Colonic mucosa (tissue), 4 donors: ENCODE results near the gene SUMF1. TPM values are rescaled to one million over a fixed set of nuclear protein-coding genes. Genes with fewer than 3 reads are reported as not detected.

Source experiments
- DNase-seq: peaks from one replicate; pipeline ENCODE4 v3.0.0-alpha.2; 2020
- H3K27ac ChIP-seq: fragments of 200-600 bp; one replicate; pipeline ENCODE4 v1.8.0; 2021
- H3K27me3 ChIP-seq: fragments of 200-600 bp; one replicate; pipeline ENCODE4 v1.8.0; 2021
- H3K36me3 ChIP-seq: fragments of 200-600 bp; one replicate; pipeline ENCODE4 v1.8.0; 2021
- H3K4me1 ChIP-seq: fragments of 200-600 bp; one replicate; pipeline ENCODE4 v1.8.0; 2021; ENCODE audit warnings: mild to moderate bottlenecking
- H3K4me3 ChIP-seq: fragments of 200-600 bp; one replicate; pipeline ENCODE4 v1.8.0; 2021
- H3K9ac ChIP-seq, 2 donors: one replicate each; pipeline ENCODE4 v1.7.0; 2013; ENCODE audit warnings: control low read depth in 2 of 2, low read depth in 2 of 2, low read length in 2 of 2
- H3K9me3 ChIP-seq: fragments of 200-600 bp; one replicate; pipeline ENCODE4 v1.8.0; 2021
- CTCF ChIP-seq: fragments of 200-600 bp; IDR thresholded peaks from one replicate; pipeline ENCODE4 v1.8.0; 2022; ENCODE audit warnings: antibody characterized with exemption, mild to moderate bottlenecking
- intact Hi-C: fragments of 100-400 bp; cut with DNase I; formaldehyde crosslinking; loops from one replicate; pipeline ENCODE4 v1.14.1; 2022
- total RNA-seq, 2 donors: library from RNA; stranded (reverse); fragmentation: NEBNext Ultra II Directional in 1 of 2; extraction: Animal tissue kit (Norgen Biotek cat#: 25700) in 1 of 2; gene quantifications; one replicate each; pipeline ENCODE4 v1.2.1, GENCODE V29; 2021
- donor health status: healthy.
- donor health status: DM: no; HTN: no; CAD: no.
- donor health status: DM: no; HTN: no; CAD: no.

Gene SUMF1
- total RNA-seq, 2 donors from 2014 or later: 37.6 to 43.9 TPM

GRCh38 chr3:4438296-4438695 lies 28.8 kb downstream of the SUMF1 start:
- H3K27ac ChIP-seq: no peak overlapping the region
- no peak for DNase-seq
- intact Hi-C loops: no loop called here
- TF ChIP-seq CTCF: no peak
- no peaks in the 10 kb centered on the region for H3K27me3 ChIP-seq
- no peaks in the 10 kb centered on the region for H3K4me1 ChIP-seq
- H3K4me3 ChIP-seq: no peak overlapping the region
- no peaks in the 10 kb centered on the region for H3K9me3 ChIP-seq
- no peaks in the 10 kb centered on the region for H3K36me3 ChIP-seq
- H3K9ac ChIP-seq: no peak overlapping the region

GRCh38 chr3:4432259-4432658 lies 34.8 kb downstream of the SUMF1 start:
- Histone ChIP-seq H3K36me3 (no peaks in the 10 kb centered on the region), H3K4me1 (no peaks in the 10 kb centered on the region), H3K9ac (no peak overlapping the region), H3K4me3 (no peak overlapping the region), H3K27ac (no peak overlapping the region), H3K9me3 (no peaks in the 10 kb centered on the region), H3K27me3 (no peaks in the 10 kb centered on the region)
- intact Hi-C loops: no loop called here
- no peak for DNase-seq
- TF ChIP-seq CTCF: no peak

- H3K27ac ChIP-seq: no peak overlapping the region
- intact Hi-C loops: no loop called here
These were observed 37.3 kb downstream of the SUMF1 start for GRCh38 chr3:4429648-4430350.

GRCh38 chr3:4426782-4427344 lies 40.2 kb downstream of the SUMF1 start:
- no peaks in the 10 kb centered on the region for H3K27me3 ChIP-seq
- H3K4me1 ChIP-seq: no peaks in the 10 kb centered on the region
- no peak overlapping the region for H3K9ac ChIP-seq
- DNase-seq: no peak
- no peak overlapping the region for H3K4me3 ChIP-seq
- no peaks in the 10 kb centered on the region for H3K9me3 ChIP-seq
- intact Hi-C loops: no loop called here
- H3K36me3 ChIP-seq: no peaks in the 10 kb centered on the region
- H3K27ac ChIP-seq: no peak overlapping the region
- no peak for TF ChIP-seq CTCF

More at GRCh38 chr3:4429648-4430350, 37.3 kb downstream of the SUMF1 start:
- H3K9ac ChIP-seq: no peak overlapping the region
- H3K27me3 ChIP-seq: no peaks in the 10 kb centered on the region
- H3K36me3 ChIP-seq: no peaks in the 10 kb centered on the region
- no peaks in the 10 kb centered on the region for H3K9me3 ChIP-seq
- no peak overlapping the region for H3K4me3 ChIP-seq
- H3K4me1 ChIP-seq: no peaks in the 10 kb centered on the region
- DNase-seq: no peak
- no peak for TF ChIP-seq CTCF

- intact Hi-C loops: no loop called here
- H3K4me1 ChIP-seq: no peaks in the 10 kb centered on the region
- no peak overlapping the region for H3K27ac ChIP-seq
- H3K9me3 ChIP-seq: no peaks in the 10 kb centered on the region
- H3K4me3 ChIP-seq: no peak overlapping the region
- no peak for TF ChIP-seq CTCF
- H3K27me3 ChIP-seq: no peaks in the 10 kb centered on the region
- H3K36me3 ChIP-seq: no peaks in the 10 kb centered on the region
- H3K9ac ChIP-seq: no peak overlapping the region
- no peak for DNase-seq
These were observed 40.7 kb downstream of the SUMF1 start for GRCh38 chr3:4426261-4426781.
